Sigmoid colon (tissue), 4 donors: Measurements from ENCODE around the gene EVC.

Experiments
- EP300 ChIP-seq, 4 donors: sonication (generic); formaldehyde crosslinking; IDR thresholded peaks; one replicate each; pipeline ENCODE4 v1.6.1; 2017; ENCODE audit warnings: antibody characterized with exemption in 4 of 4
- POLR2A ChIP-seq, 2 donors: fragments of 450-650 bp; IDR thresholded peaks; one replicate each; pipeline ENCODE4 v1.6.1; 2016; ENCODE audit warnings: antibody characterized with exemption in 2 of 2, mild to moderate bottlenecking in 2 of 2, moderate library complexity in 2 of 2
- POLR2AphosphoS5 ChIP-seq, 4 donors: sonication (generic); formaldehyde crosslinking; IDR thresholded peaks; one replicate each; pipeline ENCODE4 v1.6.1; 2017; ENCODE audit warnings: antibody characterized with exemption in 4 of 4
- TF ChIP-seq, protein P1 (sequence below), 4 experiments: fragments of 450-650 bp in 3 of 4; fragments of 200-600 bp in 1 of 4; IDR thresholded peaks; one replicate each; pipeline ENCODE4 v1.5.1; 2016 to 2019; ENCODE audit warnings: antibody characterized with exemption in 4 of 4, mild to moderate bottlenecking in 3 of 4, moderate library complexity in 2 of 4

DNA sequence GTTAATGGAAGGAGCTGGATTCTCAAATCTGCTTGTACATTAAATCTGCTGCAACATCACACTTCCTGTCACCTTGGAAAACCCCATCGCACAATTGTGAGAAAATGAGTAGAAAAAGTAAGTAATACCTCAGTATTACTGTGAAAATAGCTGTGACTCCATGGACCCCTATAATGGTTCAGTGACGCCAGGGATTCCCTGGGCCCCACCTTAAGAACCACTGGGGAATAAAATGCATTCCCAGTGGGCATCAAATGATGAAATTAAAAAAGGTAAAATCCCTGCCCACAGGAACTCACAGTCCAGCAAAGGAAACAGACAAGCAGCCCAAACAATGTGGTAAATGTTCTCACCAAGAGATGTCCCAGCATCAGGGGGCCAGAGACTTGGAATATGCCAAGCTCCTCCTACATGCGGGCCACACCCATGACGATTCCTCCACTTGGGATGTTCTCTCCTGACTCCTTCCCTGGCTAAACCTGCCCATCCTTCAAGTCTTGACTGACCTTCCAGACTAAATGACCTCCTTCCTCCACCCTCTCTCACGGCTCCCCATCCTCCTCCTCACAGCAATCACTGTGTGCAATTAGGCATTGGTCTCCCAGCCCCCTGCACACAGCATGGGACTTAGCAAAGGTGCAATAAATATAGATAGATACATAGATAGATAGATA lies 5.2 kb upstream of the EVC start:
- TF ChIP-seq, protein P1, sequence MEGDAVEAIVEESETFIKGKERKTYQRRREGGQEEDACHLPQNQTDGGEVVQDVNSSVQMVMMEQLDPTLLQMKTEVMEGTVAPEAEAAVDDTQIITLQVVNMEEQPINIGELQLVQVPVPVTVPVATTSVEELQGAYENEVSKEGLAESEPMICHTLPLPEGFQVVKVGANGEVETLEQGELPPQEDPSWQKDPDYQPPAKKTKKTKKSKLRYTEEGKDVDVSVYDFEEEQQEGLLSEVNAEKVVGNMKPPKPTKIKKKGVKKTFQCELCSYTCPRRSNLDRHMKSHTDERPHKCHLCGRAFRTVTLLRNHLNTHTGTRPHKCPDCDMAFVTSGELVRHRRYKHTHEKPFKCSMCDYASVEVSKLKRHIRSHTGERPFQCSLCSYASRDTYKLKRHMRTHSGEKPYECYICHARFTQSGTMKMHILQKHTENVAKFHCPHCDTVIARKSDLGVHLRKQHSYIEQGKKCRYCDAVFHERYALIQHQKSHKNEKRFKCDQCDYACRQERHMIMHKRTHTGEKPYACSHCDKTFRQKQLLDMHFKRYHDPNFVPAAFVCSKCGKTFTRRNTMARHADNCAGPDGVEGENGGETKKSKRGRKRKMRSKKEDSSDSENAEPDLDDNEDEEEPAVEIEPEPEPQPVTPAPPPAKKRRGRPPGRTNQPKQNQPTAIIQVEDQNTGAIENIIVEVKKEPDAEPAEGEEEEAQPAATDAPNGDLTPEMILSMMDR (IDR thresholded peaks at IDR 0.05), result no peak
- TF ChIP-seq POLR2AphosphoS5 (IDR thresholded peaks at IDR 0.05) (no peak), POLR2A (IDR thresholded peaks at IDR 0.05) (no peak), EP300 (IDR thresholded peaks at IDR 0.05) (no peak)
